GM08714 (cell line): ENCODE measurements around the gene ZWILCH.

Experiments used
- H3K4me3 ChIP-seq: fragments of 200-500 bp; sonication (Bioruptor generic); 2 replicates; pipeline ENCODE4 v1.5.1; 2014; ENCODE audit warnings: mild to moderate bottlenecking, low read length, inconsistent platforms
- ZNF274 ChIP-seq: IDR thresholded peaks from 2 replicates; pipeline ENCODE4 v1.6.1; 2012; ENCODE audit warnings: mild to moderate bottlenecking, low read depth, low read length

Gene ZWILCH

DNA sequence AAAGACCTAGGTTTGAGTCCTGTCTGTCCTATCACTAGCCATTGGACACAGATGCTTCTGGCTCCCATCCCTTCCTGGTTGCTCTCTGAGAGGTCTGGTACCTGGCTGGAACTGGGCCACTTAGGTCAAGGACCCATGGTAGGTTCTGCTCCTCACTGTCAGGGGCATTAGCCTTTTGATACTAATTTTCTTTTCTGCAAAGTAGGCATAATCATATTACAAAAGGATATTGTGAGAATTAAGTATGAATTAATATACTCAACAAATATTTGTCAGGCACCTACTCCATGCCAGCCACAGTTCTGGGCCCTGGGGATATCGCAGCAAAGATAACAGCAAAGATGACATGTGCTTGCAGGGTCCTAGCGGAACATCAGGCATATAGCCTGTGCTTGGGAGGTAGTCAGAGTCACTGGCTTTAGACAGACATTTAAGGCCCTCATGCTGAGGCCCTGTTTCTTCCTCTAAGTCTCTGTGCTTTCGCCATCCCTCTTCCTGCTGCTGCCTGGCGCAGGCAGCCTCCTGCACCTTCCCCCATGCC, 86.3 kb downstream of the ZWILCH start:
- no peak for TF ChIP-seq ZNF274

DNA sequence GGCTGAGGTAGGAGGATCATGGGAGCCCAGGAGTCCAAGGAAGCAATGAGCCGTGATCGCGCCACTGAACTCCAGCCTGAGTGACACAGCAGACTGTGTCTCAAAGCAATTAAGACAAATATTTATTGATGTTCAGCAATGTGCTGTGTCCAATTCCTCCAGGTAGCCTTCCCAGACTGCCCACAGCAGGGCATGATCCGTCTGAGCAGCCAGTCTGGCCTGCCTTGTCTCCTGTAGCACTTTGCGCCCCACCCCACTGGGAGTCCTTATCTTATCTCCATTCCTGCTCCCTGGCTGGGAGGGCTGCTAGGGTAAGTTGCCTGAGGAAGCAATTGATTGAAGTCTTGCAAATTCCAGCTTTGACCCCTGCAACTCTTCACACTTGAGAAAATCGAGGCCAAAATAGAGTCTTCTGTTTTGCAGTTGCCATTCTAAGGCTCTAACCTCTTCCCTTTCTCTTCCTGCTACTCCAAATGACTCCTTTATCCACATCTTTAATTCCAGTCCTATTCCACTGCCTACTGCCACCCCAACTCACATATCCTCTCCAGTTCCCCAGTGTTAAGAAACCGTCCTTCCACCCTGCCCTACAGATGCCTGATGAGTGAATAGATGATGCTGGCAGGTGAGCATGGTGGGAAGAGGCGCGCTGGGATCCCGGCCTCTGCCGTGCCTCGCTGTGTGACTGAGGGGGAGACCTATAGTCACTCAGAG, 87.5 kb downstream of the ZWILCH start:
- no peak for TF ChIP-seq ZNF274
- no peak overlapping the region for H3K4me3 ChIP-seq

More for the DNA sequence above, 86.3 kb downstream of the ZWILCH start:
- no peak overlapping the region for H3K4me3 ChIP-seq

DNA sequence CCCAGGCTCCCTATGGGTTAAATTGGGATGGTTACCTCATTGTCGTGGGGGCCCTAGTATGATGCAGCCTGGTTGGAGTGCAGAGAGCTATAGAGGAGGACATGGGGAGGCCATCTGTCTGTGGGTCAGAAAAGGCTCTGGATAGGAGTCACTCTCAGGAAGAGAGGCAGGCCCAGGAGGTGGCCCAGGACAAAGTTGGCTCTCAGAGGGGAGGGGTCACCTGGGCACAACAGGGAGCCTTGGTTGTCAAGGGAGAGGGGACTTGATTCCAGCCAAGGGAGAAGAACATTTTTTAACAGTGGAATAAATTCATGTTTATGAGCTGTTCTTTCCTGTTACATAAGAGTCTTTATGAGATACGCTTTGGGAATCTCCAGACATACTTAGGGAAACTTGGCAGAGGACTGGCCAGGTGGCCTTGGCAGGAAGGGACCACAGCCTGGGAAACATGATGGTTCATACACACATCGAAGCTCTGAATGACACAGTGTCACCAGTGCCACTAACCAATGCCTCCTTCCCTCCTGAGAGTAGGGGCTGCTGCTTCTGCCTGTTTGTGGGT, 88.2 kb downstream of the ZWILCH start:
- no peak for TF ChIP-seq ZNF274
- no peak overlapping the region for H3K4me3 ChIP-seq

DNA sequence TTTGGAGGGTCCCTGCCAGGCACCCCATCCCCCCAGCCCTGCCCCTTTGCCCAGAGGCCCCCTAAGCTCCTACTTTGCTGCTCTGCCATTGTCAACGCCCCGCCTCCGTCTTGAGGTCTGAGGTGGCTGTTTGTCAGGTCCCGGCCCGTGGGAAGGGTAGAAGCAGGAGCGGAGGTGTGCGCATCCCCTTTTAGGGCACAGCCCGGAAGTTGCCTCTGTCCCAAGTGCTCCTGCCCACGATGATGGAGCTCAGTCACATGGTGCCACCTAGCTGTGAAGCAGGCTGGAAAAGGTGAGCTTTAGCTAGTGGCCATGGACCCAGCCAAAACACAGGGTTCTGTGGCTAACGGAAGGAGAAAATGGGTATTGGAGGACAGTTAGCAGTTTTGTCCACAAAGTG, 89.2 kb downstream of the ZWILCH start:
- no peak overlapping the region for H3K4me3 ChIP-seq
- TF ChIP-seq ZNF274: no peak

DNA sequence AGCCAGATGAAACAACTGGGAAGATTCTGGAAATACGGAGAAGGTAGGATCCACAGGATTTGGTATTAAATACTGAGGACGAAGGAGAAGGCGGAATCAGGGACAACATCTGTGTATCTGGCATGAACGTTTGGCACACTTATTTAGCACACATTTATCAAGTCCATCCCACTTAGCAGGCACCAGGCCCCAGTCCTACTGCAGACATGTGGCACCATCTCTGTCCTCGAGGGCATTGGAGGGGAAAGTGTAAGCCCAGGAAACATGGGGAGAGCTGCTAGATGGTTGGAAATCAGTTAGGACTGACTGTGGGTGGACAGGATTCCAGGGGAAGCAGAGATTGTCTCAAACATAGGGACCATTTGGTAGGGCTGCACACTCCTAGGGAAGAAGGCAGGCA, 89.7 kb downstream of the ZWILCH start:
- no peak overlapping the region for H3K4me3 ChIP-seq
- no peak for TF ChIP-seq ZNF274

DNA sequence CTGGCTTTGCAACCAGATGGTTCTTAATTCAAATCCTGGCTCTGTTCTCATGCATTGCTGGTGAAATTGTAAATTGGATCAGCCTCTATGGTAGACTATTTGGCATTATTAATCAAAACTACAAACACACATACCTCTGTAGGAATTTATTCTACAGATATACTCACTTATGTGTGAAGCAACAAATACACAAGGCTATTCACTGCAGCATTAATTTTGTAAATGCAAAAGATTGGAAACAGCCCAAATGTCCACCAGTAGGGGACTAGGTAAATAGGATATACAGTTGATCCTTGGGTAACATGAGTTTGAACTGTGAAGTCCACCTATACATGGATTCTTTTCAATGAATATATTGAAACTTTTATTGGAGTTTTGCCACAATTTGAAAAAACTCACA, 90.2 kb downstream of the ZWILCH start:
- H3K4me3 ChIP-seq: no peak overlapping the region
- no peak for TF ChIP-seq ZNF274

DNA sequence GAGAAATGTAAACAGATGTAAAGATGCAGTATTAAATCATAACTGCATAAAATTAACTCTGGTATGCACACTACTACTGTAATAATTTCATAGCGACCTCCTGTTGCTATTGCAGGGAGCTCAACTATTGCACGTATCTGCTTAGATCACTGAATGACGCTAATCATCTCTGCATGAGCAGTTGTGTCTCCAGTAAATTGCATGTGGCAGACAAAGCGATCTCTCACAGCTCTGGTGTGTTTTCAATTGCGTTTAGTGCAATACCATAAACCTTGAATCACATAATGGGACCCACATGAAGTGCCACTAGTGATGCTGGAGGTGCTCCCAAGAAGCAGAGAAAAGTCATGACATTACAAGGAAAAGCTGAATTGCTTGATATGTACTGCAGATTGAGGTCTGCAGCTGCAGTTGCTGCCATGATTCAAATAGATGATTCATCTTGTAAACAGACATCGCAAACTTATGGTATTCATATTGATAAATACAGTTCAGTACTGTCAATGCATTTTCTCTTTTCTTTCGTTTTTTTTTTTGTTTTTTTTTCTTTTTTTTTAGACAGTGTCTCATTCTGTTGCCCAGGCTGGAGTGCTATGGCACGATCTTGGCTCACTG, 90.9 kb downstream of the ZWILCH start:
- no peak overlapping the region for H3K4me3 ChIP-seq
- TF ChIP-seq ZNF274: no peak

DNA sequence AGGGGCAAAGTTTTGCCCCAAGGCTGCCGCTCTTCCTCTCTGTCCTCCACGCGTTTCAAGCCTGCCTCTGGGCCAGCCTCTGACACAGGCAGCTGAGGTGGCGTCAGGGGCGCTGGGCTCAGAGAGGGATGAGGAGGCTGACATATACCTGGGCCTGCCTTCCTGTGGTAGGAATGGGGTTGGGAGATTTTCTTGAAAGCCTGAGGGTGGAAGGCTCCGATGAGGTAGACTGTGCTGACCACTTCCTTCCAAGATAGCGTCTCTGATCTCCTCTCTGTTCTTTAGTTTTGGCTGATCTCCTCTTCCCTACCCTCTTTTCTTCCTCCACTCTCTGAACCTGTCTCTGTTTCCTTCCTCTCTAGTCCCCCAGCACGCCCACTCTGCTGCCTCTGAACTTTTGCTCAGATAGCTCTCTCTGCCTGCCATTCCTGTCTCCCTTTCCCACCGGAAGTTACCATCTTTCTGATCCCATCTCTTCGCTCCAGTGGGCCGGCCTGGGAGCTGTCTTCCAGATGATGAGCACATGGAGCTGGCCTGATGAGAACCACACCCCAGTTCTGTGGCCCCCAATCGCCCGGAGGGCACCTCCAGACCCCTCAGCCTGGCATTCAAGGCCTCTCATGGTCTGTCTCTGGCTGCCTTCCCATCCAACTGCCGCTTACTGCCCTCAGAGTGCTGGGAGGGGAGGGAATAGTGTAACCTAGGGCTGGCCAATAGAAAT, 93.1 kb downstream of the ZWILCH start:
- TF ChIP-seq ZNF274: no peak
- H3K4me3 ChIP-seq: no peak overlapping the region
